Transverse colon (tissue), 4 donors: ENCODE results near the gene GARNL3.

Experiments used
- POLR2A ChIP-seq: fragments of 450-650 bp; IDR thresholded peaks from one replicate; pipeline ENCODE4 v1.6.1; 2016; ENCODE audit warnings: antibody characterized with exemption, mild to moderate bottlenecking, moderate library complexity
- POLR2AphosphoS5 ChIP-seq, 3 donors: sonication (generic); formaldehyde crosslinking; IDR thresholded peaks; one replicate each; pipeline ENCODE4 v1.6.1; 2016; ENCODE audit warnings: antibody characterized with exemption in 3 of 3
- TF ChIP-seq, protein P1 (sequence below), 5 experiments: fragments of 200-600 bp in 3 of 5; fragments of 450-650 bp in 2 of 5; sonication (generic) in 3 of 5; IDR thresholded peaks; 1 replicate in 2 of 5; 2 replicates in 3 of 5; pipeline ENCODE4 v1.5.1; 2016 to 2017; ENCODE audit warnings: antibody characterized with exemption in 5 of 5, inconsistent platforms in 3 of 5, mild to moderate bottlenecking in 2 of 5, moderate library complexity in 1 of 5

DNA sequence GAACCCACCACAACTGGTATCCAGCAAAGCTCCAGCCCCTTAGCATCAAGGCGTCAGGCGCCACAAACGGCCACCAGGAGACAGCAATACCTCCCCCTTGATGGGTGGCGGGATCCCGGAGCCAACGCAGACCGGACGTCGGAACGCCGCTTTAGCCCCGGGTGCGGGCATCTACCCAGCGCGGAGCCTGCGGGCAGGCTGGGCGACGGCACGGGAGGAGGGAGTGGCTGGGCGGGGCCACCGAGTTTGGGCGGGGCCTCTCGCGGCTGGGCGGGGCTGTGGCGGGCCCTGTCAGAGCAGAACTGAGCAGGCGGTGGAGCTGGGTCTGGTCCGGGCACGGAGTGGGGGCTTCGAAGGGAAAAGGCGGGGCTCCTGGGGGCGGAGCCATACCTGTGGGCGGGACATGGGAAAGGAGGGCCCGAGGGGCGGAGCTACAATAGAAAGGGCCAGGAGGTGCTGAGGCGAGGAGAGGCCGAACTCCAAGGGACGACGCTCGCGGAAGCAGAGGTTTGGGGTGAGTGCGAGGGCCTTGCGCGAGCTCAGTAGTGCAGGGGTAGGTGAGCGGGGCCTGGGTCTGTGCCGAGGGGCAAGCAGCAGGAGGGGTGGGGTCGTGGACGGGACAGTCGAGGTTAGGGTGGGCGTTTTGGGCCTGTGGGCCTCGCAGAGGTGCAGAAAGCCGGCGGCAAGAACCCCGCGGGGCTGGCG, 40.2 kb upstream of the GARNL3 start:
- TF ChIP-seq, protein P1, sequence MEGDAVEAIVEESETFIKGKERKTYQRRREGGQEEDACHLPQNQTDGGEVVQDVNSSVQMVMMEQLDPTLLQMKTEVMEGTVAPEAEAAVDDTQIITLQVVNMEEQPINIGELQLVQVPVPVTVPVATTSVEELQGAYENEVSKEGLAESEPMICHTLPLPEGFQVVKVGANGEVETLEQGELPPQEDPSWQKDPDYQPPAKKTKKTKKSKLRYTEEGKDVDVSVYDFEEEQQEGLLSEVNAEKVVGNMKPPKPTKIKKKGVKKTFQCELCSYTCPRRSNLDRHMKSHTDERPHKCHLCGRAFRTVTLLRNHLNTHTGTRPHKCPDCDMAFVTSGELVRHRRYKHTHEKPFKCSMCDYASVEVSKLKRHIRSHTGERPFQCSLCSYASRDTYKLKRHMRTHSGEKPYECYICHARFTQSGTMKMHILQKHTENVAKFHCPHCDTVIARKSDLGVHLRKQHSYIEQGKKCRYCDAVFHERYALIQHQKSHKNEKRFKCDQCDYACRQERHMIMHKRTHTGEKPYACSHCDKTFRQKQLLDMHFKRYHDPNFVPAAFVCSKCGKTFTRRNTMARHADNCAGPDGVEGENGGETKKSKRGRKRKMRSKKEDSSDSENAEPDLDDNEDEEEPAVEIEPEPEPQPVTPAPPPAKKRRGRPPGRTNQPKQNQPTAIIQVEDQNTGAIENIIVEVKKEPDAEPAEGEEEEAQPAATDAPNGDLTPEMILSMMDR (IDR thresholded peaks at IDR 0.05): peak in 3 of 5 experiments; percentile 8 to 37 (median 26)
- TF ChIP-seq POLR2A (peak; percentile 68), POLR2AphosphoS5 (IDR thresholded peaks at IDR 0.05) (peak in 2 of 3 donors; percentile 17 to 42)
